Psoas muscle (tissue), 8 donors: ENCODE measurements around the gene PAIP2B. TPM values are rescaled to one million over a fixed set of nuclear protein-coding genes. Genes with fewer than 3 reads are reported as not detected.

Source experiments
- ATAC-seq, 4 donors: fragments of 200-7000 bp; cut with Tn5 transposase; one replicate each; pipeline ENCODE4 v1.9.1; 2020; ENCODE audit warnings: moderate library complexity in 3 of 4, mild to moderate bottlenecking in 2 of 4
- DNase-seq, 2 donors: peaks; one replicate each; pipeline ENCODE4 v3.0.0-alpha.2; 2020
- H3K27ac ChIP-seq: fragments of 200-600 bp; one replicate; pipeline ENCODE4 v1.8.0; 2022
- H3K27me3 ChIP-seq, 3 donors: fragments of 200-600 bp in 1 of 3; one replicate each; pipeline versions ENCODE4 v1.6.1 to v1.8.0; 2013 to 2022; ENCODE audit warnings: low read length in 2 of 3, mild to moderate bottlenecking in 2 of 3, moderate library complexity in 1 of 3; ENCODE audit not compliant: insufficient read depth in 3 of 3
- H3K36me3 ChIP-seq, 2 donors: fragments of 200-600 bp in 1 of 2; one replicate each; pipeline versions ENCODE4 v1.6.1 to v1.8.0; 2013 to 2022; ENCODE audit warnings: low read depth in 1 of 2, mild to moderate bottlenecking in 1 of 2, moderate library complexity in 1 of 2; ENCODE audit not compliant: insufficient read depth in 1 of 2
- H3K4me1 ChIP-seq: fragments of 200-600 bp; one replicate; pipeline ENCODE4 v1.8.0; 2022
- H3K4me3 ChIP-seq: fragments of 200-600 bp; one replicate; pipeline ENCODE4 v1.8.0; 2022; ENCODE audit warnings: mild to moderate bottlenecking
- H3K9me3 ChIP-seq: fragments of 200-600 bp; one replicate; pipeline ENCODE4 v1.8.0; 2022
- WGBS, 3 donors: extraction: QIAGEN DNeasy Blood & Tissue Kit; methylation state at CpG; one replicate each; pipeline versions ENCODE4 v1.1.6 to v1.1.7; 2013; 5-methylcytosine and 5-hydroxymethylcytosine counted together
- intact Hi-C, 2 donors: fragments of 100-400 bp; cut with DNase I; formaldehyde crosslinking; loops; one replicate each; pipeline versions ENCODE4 v1.11.0 to v1.14.2; 2022
- polyA plus RNA-seq, 3 donors: library from polyadenylated mRNA; stranded (reverse); fragments of 200-250 nt; gene quantifications; one replicate each; pipeline ENCODE4 v1.2.3, GENCODE V29; 2013
- total RNA-seq, 4 donors: library from RNA; stranded (reverse); fragmentation: NEBNext Ultra II Directional in 2 of 4; extraction: Animal tissue kit (Norgen Biotek cat#: 25700) in 2 of 4; gene quantifications; one replicate each; pipeline versions ENCODE4 v1.2.1 to v1.2.4, GENCODE V29; 2021 to 2023
- TF ChIP-seq, protein P1 (sequence below): fragments of 200-600 bp; IDR thresholded peaks from one replicate; pipeline ENCODE4 v1.8.0; 2022; ENCODE audit warnings: antibody characterized with exemption
- donor health status: healthy with polysubstance abuse.
- donor health status: DM: no; HTN: no; CAD: no; lungs with moderate emphysema.
- donor health status: Bipolar disorder and iron deficiency.
- donor health status: healthy.
- donor health status: DM: yes; HTN: yes; CAD: no.
- donor health status: DM: no; HTN: no; CAD: no.
- donor health status: DM: no; HTN: no; CAD: no.
- donor health status: DM: yes; HTN: yes; CAD: no.

Gene PAIP2B
- total and polyA plus RNA-seq, 7 donors: 2.7 to 47.4 (median 14.0) TPM

DNA sequence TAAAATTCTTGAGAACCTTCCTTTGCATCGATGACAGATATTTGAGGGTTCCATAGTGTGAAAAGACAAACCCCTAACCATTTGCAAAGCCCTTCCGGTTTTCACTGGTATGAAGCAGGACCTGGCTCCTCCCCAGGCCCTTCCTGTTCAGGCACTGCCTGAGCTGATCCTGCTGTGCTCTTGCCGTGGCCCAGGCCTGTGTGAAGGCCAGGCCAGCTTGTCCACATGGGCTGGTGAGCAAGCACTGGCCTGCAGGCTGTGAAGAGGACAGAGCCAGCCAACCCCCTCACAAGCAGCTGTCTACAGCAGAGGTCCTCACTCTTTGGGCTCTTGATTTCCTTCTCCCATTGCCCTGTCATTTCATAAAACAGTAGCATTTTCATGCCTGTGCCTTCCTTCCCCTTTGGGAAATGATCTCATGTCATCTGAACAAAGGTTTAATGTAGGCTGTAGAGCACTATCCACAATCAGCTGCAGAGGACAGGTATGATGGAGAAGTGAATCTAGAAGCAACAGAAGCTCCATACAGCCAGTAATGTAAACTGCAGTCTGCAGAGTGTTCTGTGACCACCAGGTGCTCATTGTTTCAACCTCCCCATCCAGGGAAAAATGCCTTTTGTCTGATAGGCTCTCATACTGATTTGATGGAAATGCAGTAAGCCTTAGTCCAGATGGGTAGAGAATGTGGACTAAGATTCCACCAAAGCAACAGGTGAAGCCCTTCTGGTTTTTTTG lies 76.7 kb downstream of the PAIP2B start:
- no peak for DNase-seq
- no peaks in the 10 kb centered on the region for H3K9me3 ChIP-seq
- no peak overlapping the region for H3K27ac ChIP-seq
- no peak overlapping the region for H3K4me3 ChIP-seq
- 44 to 54% (median 49%) methylated on average over 3 of the region's 3 CpGs for WGBS, 3 donors
- TF ChIP-seq, protein P1, sequence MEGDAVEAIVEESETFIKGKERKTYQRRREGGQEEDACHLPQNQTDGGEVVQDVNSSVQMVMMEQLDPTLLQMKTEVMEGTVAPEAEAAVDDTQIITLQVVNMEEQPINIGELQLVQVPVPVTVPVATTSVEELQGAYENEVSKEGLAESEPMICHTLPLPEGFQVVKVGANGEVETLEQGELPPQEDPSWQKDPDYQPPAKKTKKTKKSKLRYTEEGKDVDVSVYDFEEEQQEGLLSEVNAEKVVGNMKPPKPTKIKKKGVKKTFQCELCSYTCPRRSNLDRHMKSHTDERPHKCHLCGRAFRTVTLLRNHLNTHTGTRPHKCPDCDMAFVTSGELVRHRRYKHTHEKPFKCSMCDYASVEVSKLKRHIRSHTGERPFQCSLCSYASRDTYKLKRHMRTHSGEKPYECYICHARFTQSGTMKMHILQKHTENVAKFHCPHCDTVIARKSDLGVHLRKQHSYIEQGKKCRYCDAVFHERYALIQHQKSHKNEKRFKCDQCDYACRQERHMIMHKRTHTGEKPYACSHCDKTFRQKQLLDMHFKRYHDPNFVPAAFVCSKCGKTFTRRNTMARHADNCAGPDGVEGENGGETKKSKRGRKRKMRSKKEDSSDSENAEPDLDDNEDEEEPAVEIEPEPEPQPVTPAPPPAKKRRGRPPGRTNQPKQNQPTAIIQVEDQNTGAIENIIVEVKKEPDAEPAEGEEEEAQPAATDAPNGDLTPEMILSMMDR: no peak
- no peaks in the 10 kb centered on the region for H3K4me1 ChIP-seq
- intact Hi-C loops: loop anchor here in 1 of 2 donors (10.0 kb wide), 1 partner anchor 365 kb away; no protein-coding TSS in a partner anchor
- ATAC-seq: peak; percentile 21 to 67 (median 58)
- H3K36me3 ChIP-seq: peaks cover 10 to 59% of the 10 kb centered on the region in 2 donors
- H3K27me3 ChIP-seq: no peaks in the 10 kb centered on the region

- Histone ChIP-seq H3K9me3 (no peaks in the 10 kb centered on the region), H3K4me1 (peaks cover 6% of the 10 kb centered on the region), H3K27me3 (no peaks in the 10 kb centered on the region), H3K27ac (no peak overlapping the region), H3K36me3 (peaks cover 17 to 75% of the 10 kb centered on the region in 2 donors), H3K4me3 (no peak overlapping the region)
- intact Hi-C loops: loop anchor here in 1 of 2 donors (10.0 kb wide), 1 partner anchor 246 kb away; no protein-coding TSS in a partner anchor
- TF ChIP-seq, protein P1: no peak
- whole genome bisulfite sequencing, 3 donors: 45 to 62% (median 49%) methylated on average over 2 of the region's 2 CpGs
- no peak for DNase-seq
- ATAC-seq: peak in 2 of 4 donors; percentile 29 to 36
Observed at GRCh38 chr2:71148506-71149063, 78.3 kb downstream of the PAIP2B start.

- peaks cover 10% of the 10 kb centered on the region for H3K4me1 ChIP-seq
- TF ChIP-seq, protein P1: no peak
- H3K27ac ChIP-seq: peak overlapping the region; percentile 44
- peaks cover 32 to 100% of the 10 kb centered on the region in 2 donors for H3K36me3 ChIP-seq
- H3K9me3 ChIP-seq: no peaks in the 10 kb centered on the region
- no peak for DNase-seq
- intact Hi-C loops: loop anchor here in 1 of 2 donors (10.0 kb wide), 1 partner anchor 251 kb away; no protein-coding TSS in a partner anchor
- WGBS, 3 donors: 45 to 59% (median 48%) methylated on average over 3 of the region's 3 CpGs
- no peak overlapping the region for H3K4me3 ChIP-seq
- peak; percentile 73 to 90 (median 88) for ATAC-seq
- H3K27me3 ChIP-seq: no peaks in the 10 kb centered on the region
Observed at GRCh38 chr2:71143782-71144181, 83.1 kb downstream of the PAIP2B start.

DNA sequence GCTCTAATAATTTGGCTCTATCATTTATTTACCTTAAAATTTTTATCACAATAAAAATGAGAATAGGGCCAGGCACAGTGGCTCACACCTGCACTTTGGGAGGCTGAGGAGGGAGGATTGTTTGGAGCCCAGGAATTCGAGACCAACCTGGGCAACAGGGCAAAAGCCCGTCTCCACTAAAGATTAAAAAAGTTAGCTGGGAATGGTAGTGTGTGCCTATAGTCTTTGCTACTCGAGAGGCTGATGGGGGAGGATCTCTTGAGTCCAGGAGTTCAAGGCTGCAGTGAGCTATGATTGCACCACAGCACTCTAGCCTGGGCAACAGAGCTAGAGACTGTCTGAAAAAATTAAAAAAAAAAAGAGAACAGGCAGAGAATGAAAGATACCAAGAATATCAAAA lies 90.7 kb downstream of the PAIP2B start:
- intact Hi-C loops: no loop called here
- Histone ChIP-seq H3K4me3 (no peak overlapping the region), H3K27ac (no peak overlapping the region), H3K9me3 (no peaks in the 10 kb centered on the region), H3K27me3 (no peaks in the 10 kb centered on the region), H3K4me1 (peaks cover 9% of the 10 kb centered on the region), H3K36me3 (peaks cover 15 to 82% of the 10 kb centered on the region in 2 donors)
- ATAC-seq (no peak), DNase-seq (no peak)
- WGBS, 3 donors: 88 to 92% (median 90%) methylated on average over 3 of the region's 3 CpGs
- TF ChIP-seq, protein P1: no peak
